ENCODE results near the gene STPG1. TPM values are rescaled to one million over a fixed set of nuclear protein-coding genes. Genes with fewer than 3 reads are reported as not detected.
"Not testable (repeated sequence)": the region's sequence is repeated elsewhere in the genome, so short reads cannot be mapped to it uniquely, and the experiment has no call there.

Gene STPG1, protein sequence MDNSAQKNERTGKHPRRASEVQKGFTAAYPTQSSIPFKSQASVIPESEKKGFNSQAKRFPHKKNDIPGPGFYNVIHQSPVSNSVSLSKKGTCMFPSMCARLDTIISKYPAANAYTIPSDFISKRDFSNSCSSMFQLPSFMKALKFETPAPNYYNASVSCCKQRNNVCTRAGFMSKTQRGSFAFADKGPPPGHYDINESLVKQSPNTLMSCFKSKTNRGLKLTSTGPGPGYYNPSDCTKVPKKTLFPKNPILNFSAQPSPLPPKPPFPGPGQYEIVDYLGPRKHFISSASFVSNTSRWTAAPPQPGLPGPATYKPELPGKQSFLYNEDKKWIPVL
- polyA plus RNA-seq (0.89 and 2.2 TPM in 2 replicates), polyA minus RNA-seq (1.6 and 2.2 TPM in 2 replicates)

DNA sequence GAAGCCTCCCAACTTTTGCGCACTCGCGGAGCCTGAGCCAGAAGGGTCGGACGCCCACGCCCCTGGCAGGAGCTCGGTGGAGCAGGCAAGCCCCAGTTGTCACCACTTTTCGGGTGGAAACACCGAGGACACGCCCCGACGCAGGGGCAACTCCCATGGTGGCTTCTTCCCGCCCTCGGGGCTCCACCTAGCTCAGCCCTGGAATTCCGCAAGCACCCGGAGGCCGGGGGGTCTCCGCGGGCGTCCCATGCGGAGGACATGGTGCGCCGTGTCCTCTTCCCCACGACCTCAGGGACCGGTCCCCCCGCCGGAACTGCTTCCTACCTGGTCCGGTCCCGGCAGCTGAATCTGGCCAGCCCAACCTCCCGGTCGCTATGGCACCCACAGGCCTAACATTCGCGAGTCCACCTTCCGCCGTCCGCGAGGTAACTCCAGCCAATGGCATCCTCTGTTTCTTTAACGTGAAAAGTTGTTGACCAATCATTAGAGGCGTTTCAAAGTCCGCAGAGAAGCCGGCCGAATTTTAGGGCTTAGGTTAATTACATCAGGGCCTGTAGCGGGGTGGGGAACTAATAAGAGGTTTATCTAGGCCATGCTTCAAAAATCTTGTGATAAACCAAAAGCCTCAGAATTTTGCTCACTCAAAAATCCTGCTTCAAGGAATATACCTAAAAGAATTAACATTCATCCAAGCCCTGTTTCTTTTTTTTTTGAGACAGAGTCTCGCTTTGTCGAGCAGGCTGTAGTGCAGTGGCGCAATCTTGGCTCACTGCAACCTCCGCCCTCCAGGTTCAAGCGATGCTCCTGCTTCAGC is at the start of gene STPG1:
TSS of gene STPG1 (minus strand) at position 433 of the 814 bp plus-strand sequence. CDS start 12,394 bp downstream, outside the sequence.
- H3K4me2 ChIP-seq (ENCODE audit: low read length), result no peak within 1 kb of the TSS
- H4K20me1 ChIP-seq (ENCODE audit: insufficient read depth), result no peaks in the 10 kb centered on the region
- H3K9ac ChIP-seq (ENCODE audit: low read length), result no peak within 1 kb of the TSS
- no peaks in the 10 kb centered on the region for H3F3A ChIP-seq (ENCODE audit: insufficient read depth, low read length, poor library complexity, severe bottlenecking)
- no peaks in the 10 kb centered on the region for H3K9me2 ChIP-seq (ENCODE audit: insufficient read depth, low read length)
- no peak within 1 kb of the TSS for H3K27ac ChIP-seq (ENCODE audit: low read length)
- peak within 1 kb of the TSS; percentile 27 for H2AFZ ChIP-seq (ENCODE audit: low read depth, low read length)
- H3K4me3 ChIP-seq (ENCODE audit: low read length), result peak within 1 kb of the TSS; percentile 65
- H3K27me3 ChIP-seq (ENCODE audit: insufficient read depth, low read depth, low read length), result peaks cover 7% of the 10 kb centered on the region
- TF ChIP-seq, protein P1, sequence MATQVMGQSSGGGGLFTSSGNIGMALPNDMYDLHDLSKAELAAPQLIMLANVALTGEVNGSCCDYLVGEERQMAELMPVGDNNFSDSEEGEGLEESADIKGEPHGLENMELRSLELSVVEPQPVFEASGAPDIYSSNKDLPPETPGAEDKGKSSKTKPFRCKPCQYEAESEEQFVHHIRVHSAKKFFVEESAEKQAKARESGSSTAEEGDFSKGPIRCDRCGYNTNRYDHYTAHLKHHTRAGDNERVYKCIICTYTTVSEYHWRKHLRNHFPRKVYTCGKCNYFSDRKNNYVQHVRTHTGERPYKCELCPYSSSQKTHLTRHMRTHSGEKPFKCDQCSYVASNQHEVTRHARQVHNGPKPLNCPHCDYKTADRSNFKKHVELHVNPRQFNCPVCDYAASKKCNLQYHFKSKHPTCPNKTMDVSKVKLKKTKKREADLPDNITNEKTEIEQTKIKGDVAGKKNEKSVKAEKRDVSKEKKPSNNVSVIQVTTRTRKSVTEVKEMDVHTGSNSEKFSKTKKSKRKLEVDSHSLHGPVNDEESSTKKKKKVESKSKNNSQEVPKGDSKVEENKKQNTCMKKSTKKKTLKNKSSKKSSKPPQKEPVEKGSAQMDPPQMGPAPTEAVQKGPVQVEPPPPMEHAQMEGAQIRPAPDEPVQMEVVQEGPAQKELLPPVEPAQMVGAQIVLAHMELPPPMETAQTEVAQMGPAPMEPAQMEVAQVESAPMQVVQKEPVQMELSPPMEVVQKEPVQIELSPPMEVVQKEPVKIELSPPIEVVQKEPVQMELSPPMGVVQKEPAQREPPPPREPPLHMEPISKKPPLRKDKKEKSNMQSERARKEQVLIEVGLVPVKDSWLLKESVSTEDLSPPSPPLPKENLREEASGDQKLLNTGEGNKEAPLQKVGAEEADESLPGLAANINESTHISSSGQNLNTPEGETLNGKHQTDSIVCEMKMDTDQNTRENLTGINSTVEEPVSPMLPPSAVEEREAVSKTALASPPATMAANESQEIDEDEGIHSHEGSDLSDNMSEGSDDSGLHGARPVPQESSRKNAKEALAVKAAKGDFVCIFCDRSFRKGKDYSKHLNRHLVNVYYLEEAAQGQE (IDR thresholded peaks at IDR 0.05; ENCODE audit: borderline replicate concordance), result no peak
- TF ChIP-seq, protein P2, sequence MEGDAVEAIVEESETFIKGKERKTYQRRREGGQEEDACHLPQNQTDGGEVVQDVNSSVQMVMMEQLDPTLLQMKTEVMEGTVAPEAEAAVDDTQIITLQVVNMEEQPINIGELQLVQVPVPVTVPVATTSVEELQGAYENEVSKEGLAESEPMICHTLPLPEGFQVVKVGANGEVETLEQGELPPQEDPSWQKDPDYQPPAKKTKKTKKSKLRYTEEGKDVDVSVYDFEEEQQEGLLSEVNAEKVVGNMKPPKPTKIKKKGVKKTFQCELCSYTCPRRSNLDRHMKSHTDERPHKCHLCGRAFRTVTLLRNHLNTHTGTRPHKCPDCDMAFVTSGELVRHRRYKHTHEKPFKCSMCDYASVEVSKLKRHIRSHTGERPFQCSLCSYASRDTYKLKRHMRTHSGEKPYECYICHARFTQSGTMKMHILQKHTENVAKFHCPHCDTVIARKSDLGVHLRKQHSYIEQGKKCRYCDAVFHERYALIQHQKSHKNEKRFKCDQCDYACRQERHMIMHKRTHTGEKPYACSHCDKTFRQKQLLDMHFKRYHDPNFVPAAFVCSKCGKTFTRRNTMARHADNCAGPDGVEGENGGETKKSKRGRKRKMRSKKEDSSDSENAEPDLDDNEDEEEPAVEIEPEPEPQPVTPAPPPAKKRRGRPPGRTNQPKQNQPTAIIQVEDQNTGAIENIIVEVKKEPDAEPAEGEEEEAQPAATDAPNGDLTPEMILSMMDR (IDR thresholded peaks at IDR 0.05; ENCODE audit: poor library complexity, severe bottlenecking), result no peak
- TF ChIP-seq EP300 (conservative IDR thresholded peaks at IDR 0.05; ENCODE audit: poor library complexity, severe bottlenecking) (no peak), POLR2AphosphoS5 (IDR thresholded peaks at IDR 0.05) (no peak), MXI1 (conservative IDR thresholded peaks at IDR 0.05; ENCODE audit: poor library complexity, severe bottlenecking) (no peak)
- no peaks in the 10 kb centered on the region for H3K9me3 ChIP-seq (ENCODE audit: low read length)
- no peaks in the 10 kb centered on the region for H3K36me3 ChIP-seq (ENCODE audit: insufficient read depth, low read length)
- H3K79me2 ChIP-seq (replicated peaks; ENCODE audit: insufficient read depth, low read length), result no peaks in the 10 kb centered on the region

DNA sequence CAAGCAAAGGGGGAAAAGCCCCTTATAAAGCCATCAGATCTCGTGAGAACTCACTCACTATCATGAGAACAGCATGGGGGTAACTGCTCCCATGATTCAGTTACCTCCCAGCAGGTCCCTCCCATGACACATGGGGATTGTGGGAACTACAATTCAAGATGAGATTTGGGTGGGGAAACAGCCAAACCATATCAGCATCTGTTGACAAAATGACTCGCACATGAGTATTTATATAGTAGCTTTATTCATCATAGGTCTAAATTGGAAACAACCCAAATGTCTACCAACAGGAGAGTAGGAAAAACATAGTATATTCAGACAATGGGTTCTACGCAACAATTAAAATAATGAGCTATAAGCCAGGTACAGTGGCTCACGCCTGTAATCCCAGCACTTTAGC is 48.5 kb upstream of the STPG1 start:
- not testable (repeated sequence) for H3F3A ChIP-seq (ENCODE audit: insufficient read depth, low read length, poor library complexity, severe bottlenecking); H3K4me2 ChIP-seq (ENCODE audit: low read length); H3K79me2 ChIP-seq (replicated peaks; ENCODE audit: insufficient read depth, low read length); H3K9me3 ChIP-seq (ENCODE audit: low read length); H3K27me3 ChIP-seq (ENCODE audit: insufficient read depth, low read depth, low read length); H3K9me2 ChIP-seq (ENCODE audit: insufficient read depth, low read length); H3K4me3 ChIP-seq (ENCODE audit: low read length); H4K20me1 ChIP-seq (ENCODE audit: insufficient read depth); H3K9ac ChIP-seq (ENCODE audit: low read length); H3K36me3 ChIP-seq (ENCODE audit: insufficient read depth, low read length); H3K27ac ChIP-seq (ENCODE audit: low read length); H2AFZ ChIP-seq (ENCODE audit: low read depth, low read length)

Data from neural cell (in vitro differentiated cells).